Measurements from ENCODE around the gene SMPD1.

Gene SMPD1

GRCh38 chr11:6389905-6390717 lies at the start of gene SMPD1:
TSS of gene SMPD1 (plus strand) at chr11:6390474. CDS start at chr11:6390599, 125 bp downstream.
- Histone ChIP-seq H3K9me3 (ENCODE audit: control insufficient read depth, insufficient read depth, low read depth, low read length) (no peaks in the 10 kb centered on the region), H3K4me1 (ENCODE audit: control insufficient read depth, insufficient read depth, low read length) (no peaks in the 10 kb centered on the region), H3K27ac (ENCODE audit: extremely low read depth, low read depth, low read length) (peak within 1 kb of the TSS; percentile 50; the same call in 1 of the 2 replicates), H3K4me3 (ENCODE audit: low read depth, low read length) (peak within 1 kb of the TSS; percentile 84), H3K36me3 (ENCODE audit: control insufficient read depth in 2 of 2, insufficient read depth in 1 of 2, low read length in 2 of 2) (peaks cover 0 to 24% of the 10 kb centered on the region in 2 experiments; a peak in 1 of 3 replicates)
- CTCF ChIA-PET = interaction anchor here (0.6 to 3.1 kb wide), 9 partner anchors 9 to 259 kb away, joined by 3 to 27 read pairs (median 4); no protein-coding TSS in a partner anchor
- POLR2A ChIA-PET = interaction anchor here (0.6 to 4.6 kb wide), 11 partner anchors 9 to 293 kb away, joined by 3 to 26 read pairs (median 7); partner anchors contain the start of genes APBB1, ARFIP2, MRPL17 and TIMM10B
- TF ChIP-seq ZNF501 (tag by site-specific recombination; IDR thresholded peaks at IDR 0.05) (no peak; the same call in 1 of the 2 replicates), MEIS1 (CRISPR knock-in tag; IDR thresholded peaks at IDR 0.05; ENCODE audit: borderline replicate concordance) (no peak), ZNF398 (tag by site-specific recombination; IDR thresholded peaks at IDR 0.05) (peak; percentile 87), ZIC2 (tag by site-specific recombination; IDR thresholded peaks at IDR 0.05) (peak; percentile 41; the same call in 1 of the 2 replicates), ZNF530 (tag by site-specific recombination; IDR thresholded peaks at IDR 0.05; ENCODE audit: low read depth) (no peak), ZNF239 (tag by site-specific recombination; IDR thresholded peaks at IDR 0.05) (no peak), ZBTB6 (tag by site-specific recombination; IDR thresholded peaks at IDR 0.05) (no peak), TCF7L2 (IDR thresholded peaks at IDR 0.05; ENCODE audit: borderline replicate concordance, low read depth, low read length) (peak; percentile 55; the same call in 1 of the 2 replicates), KLF1 (tag by site-specific recombination; IDR thresholded peaks at IDR 0.05) (peak; percentile 89), ZNF24 (tag by site-specific recombination; IDR thresholded peaks at IDR 0.05) (no peak), ZNF645 (tag by site-specific recombination; IDR thresholded peaks at IDR 0.05) (no peak), ZNF513 (tag by site-specific recombination; IDR thresholded peaks at IDR 0.05) (peak; percentile 73), ZNF654 (tag by site-specific recombination; IDR thresholded peaks at IDR 0.05; ENCODE audit: low read depth) (no peak), KLF16 (tag by site-specific recombination; IDR thresholded peaks at IDR 0.05) (peak; percentile 85), ZNF558 (tag by site-specific recombination; IDR thresholded peaks at IDR 0.05) (no peak), EGR2 (tag by site-specific recombination; IDR thresholded peaks at IDR 0.05; ENCODE audit: low read depth) (peak; percentile 92), ELK4 (IDR thresholded peaks at IDR 0.05; ENCODE audit: borderline replicate concordance, low read depth, low read length) (no peak), ZNF132 (tag by site-specific recombination; IDR thresholded peaks at IDR 0.05; ENCODE audit: borderline replicate concordance) (no peak), ZNF555 (tag by site-specific recombination; conservative IDR thresholded peaks at IDR 0.05) (no peak), PRDM10 (tag by site-specific recombination; IDR thresholded peaks at IDR 0.05) (0 out of 2 replicates have a peak, but pooled peaks have one; percentile 15), ZNF707 (tag by site-specific recombination; IDR thresholded peaks at IDR 0.05) (no peak), ZNF202 (tag by site-specific recombination; IDR thresholded peaks at IDR 0.05; ENCODE audit: borderline replicate concordance) (no peak)
- TF ChIP-seq, protein P1, sequence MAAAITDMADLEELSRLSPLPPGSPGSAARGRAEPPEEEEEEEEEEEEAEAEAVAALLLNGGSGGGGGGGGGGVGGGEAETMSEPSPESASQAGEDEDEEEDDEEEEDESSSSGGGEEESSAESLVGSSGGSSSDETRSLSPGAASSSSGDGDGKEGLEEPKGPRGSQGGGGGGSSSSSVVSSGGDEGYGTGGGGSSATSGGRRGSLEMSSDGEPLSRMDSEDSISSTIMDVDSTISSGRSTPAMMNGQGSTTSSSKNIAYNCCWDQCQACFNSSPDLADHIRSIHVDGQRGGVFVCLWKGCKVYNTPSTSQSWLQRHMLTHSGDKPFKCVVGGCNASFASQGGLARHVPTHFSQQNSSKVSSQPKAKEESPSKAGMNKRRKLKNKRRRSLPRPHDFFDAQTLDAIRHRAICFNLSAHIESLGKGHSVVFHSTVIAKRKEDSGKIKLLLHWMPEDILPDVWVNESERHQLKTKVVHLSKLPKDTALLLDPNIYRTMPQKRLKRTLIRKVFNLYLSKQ (tag by site-specific recombination; IDR thresholded peaks at IDR 0.05; ENCODE audit: borderline replicate concordance) = no peak
